K562 (cell line): ENCODE measurements around the gene FLVCR2. TPM values are rescaled to one million over a fixed set of nuclear protein-coding genes. Genes with fewer than 3 reads are reported as not detected.

ENCODE experiments used
- ATAC-seq: fragments of 200-7000 bp; cut with Tn5 transposase; 3 replicates; pipeline ENCODE4 v1.9.1; 2020; ENCODE audit warnings: moderate library complexity
- BruUV-seq: library from RNA; stranded (reverse); fragments of 400-500 nt; replicated peaks from 2 replicates; lab custom pipeline; 2021; lab: Mats Ljungman, UMichigan
- CTCF ChIA-PET: fragments of 300-600 bp; formaldehyde crosslinking; extraction: SDS; loops from one replicate; lab custom pipeline; 2021; ENCODE audit warnings: low intra/inter-chr PET ratio; lab: Yijun Ruan, JAX
- POLR2A ChIA-PET: fragments of 300-600, 350-650 bp; sonication (Branson Sonifier 250); formaldehyde crosslinking; extraction: SDS; loops from one replicate; lab custom pipeline; 2021; ENCODE audit warnings: antibody characterized with exemption, inconsistent platforms; lab: Yijun Ruan, JAX
- DNase-seq, 4 experiments: peaks; one replicate each; pipeline versions ENCODE4 v3.0.0 to v3.0.0-alpha.2; 2011 to 2018; ENCODE audit warnings: low spot score in 3 of 4, mixed read lengths in 3 of 4; ENCODE audit errors: extremely low read depth in 1 of 4
- FAIRE-seq: peaks from 2 replicates; lab custom pipeline; 2011; peaks lifted over from hg19 to GRCh38; lab: Jason Lieb, UNC
- H2AFZ ChIP-seq: 2 replicates; pipeline ENCODE4 v1.6.0; 2011; ENCODE audit warnings: low read depth, low read length, control low read depth, inconsistent platforms
- H3K27ac ChIP-seq: fragments of 200-600 bp; 3 replicates; pipeline ENCODE4 v1.8.0; 2011; ENCODE audit warnings: low read depth, mild to moderate bottlenecking, control low read depth, inconsistent platforms, low read length, moderate library complexity, mixed read lengths; ENCODE audit errors: extremely low read depth
- H3K27me3 ChIP-seq, 2 experiments: fragments of 300-600 bp in 1 of 2; 2 replicates in 1 of 2; 3 replicates in 1 of 2; pipeline versions ENCODE4 v1.6.0 to v1.8.0; 2011; ENCODE audit warnings: inconsistent platforms in 2 of 2, low read length in 2 of 2, mild to moderate bottlenecking in 1 of 2, mixed read lengths in 1 of 2, moderate library complexity in 1 of 2; ENCODE audit not compliant: control insufficient read depth in 2 of 2, insufficient read depth in 2 of 2
- H3K36me3 ChIP-seq: fragments of 300-600 bp; 3 replicates; pipeline ENCODE4 v1.8.0; 2011; ENCODE audit warnings: mild to moderate bottlenecking, low read length, inconsistent platforms; ENCODE audit not compliant: control insufficient read depth, insufficient read depth
- H3K4me1 ChIP-seq, 2 experiments: fragments of 200-600 bp in 1 of 2; replicated peaks in 1 of 2; 2 replicates in 1 of 2; 3 replicates in 1 of 2; pipeline versions ENCODE4 v1.5.1 to v1.8.0; 2011; ENCODE audit warnings: inconsistent platforms in 2 of 2, low read length in 2 of 2, mild to moderate bottlenecking in 1 of 2, mixed read lengths in 1 of 2, moderate library complexity in 1 of 2; ENCODE audit not compliant: control insufficient read depth in 2 of 2, insufficient read depth in 2 of 2
- H3K4me2 ChIP-seq: 2 replicates; pipeline ENCODE4 v1.6.1; 2011; ENCODE audit warnings: low read length, control low read depth, inconsistent platforms, mixed read lengths; ENCODE audit not compliant: insufficient read depth
- H3K4me3 ChIP-seq: fragments of 200-600 bp; sonication (generic), shearing (Covaris generic); 2 replicates; pipeline ENCODE4 v1.5.1; 2016; ENCODE audit warnings: control low read depth, inconsistent platforms
- H3K79me2 ChIP-seq: fragments of 200-600 bp; 3 replicates; pipeline ENCODE4 v1.8.0; 2011; ENCODE audit warnings: low read length, inconsistent platforms; ENCODE audit not compliant: control insufficient read depth, insufficient read depth
- H3K9ac ChIP-seq, 2 experiments: 2 replicates each; pipeline versions ENCODE4 v1.6.0 to v1.6.1; 2011; ENCODE audit warnings: low read depth in 2 of 2, low read length in 2 of 2, control low read depth in 1 of 2, inconsistent platforms in 1 of 2, mild to moderate bottlenecking in 1 of 2, mixed read lengths in 1 of 2; ENCODE audit not compliant: insufficient read depth in 1 of 2
- H3K9me1 ChIP-seq: one replicate; pipeline ENCODE4 v1.6.0; 2011; ENCODE audit warnings: inconsistent platforms, mild to moderate bottlenecking, low read length, moderate library complexity; ENCODE audit not compliant: control insufficient read depth, insufficient read depth
- H3K9me3 ChIP-seq: replicated peaks from 2 replicates; pipeline ENCODE4 v1.5.1; 2011; ENCODE audit warnings: low read depth, low read length, inconsistent platforms; ENCODE audit not compliant: control insufficient read depth, insufficient read depth
- H4K20me1 ChIP-seq: replicated peaks from 2 replicates; pipeline ENCODE4 v1.6.1; 2011; ENCODE audit warnings: low read length, inconsistent platforms, mixed read lengths; ENCODE audit not compliant: control insufficient read depth, insufficient read depth
- HNRNPL ChIP-seq: fragments of 200-400 bp; formaldehyde crosslinking; IDR thresholded peaks from 2 replicates; pipeline ENCODE4 v1.6.1; 2017; ENCODE audit warnings: low read depth, mild to moderate bottlenecking, low read length
- KAT7 ChIP-seq: sonication (generic); formaldehyde crosslinking; IDR thresholded peaks from 2 replicates; pipeline ENCODE4 v1.8.0; 2022; ENCODE audit warnings: missing genetic modification reagents, mild to moderate bottlenecking, borderline replicate concordance
- MCM5 ChIP-seq: fragments of 450-650 bp; IDR thresholded peaks from 2 replicates; pipeline ENCODE4 v1.6.1; 2016; ENCODE audit warnings: low read depth
- MYBL2 ChIP-seq, 2 experiments: fragments of 450-650 bp in 1 of 2; sonication (generic) in 1 of 2; formaldehyde crosslinking in 1 of 2; IDR thresholded peaks; 2 replicates each; pipeline versions ENCODE4 v1.6.1 to v1.8.1; 2017 to 2022; ENCODE audit warnings: borderline replicate concordance in 1 of 2, inconsistent platforms in 1 of 2, low read depth in 1 of 2, mild to moderate bottlenecking in 1 of 2, missing genetic modification reagents in 1 of 2, moderate library complexity in 1 of 2
- NRF1 ChIP-seq, 2 experiments: fragments of 450-650 bp; IDR thresholded peaks in 1 of 2; conservative IDR thresholded peaks in 1 of 2; 2 replicates each; pipeline ENCODE4 v1.6.1; 2014; ENCODE audit warnings: mild to moderate bottlenecking in 2 of 2
- PHF21A ChIP-seq: fragments of 450-650 bp; IDR thresholded peaks from 2 replicates; pipeline ENCODE4 v1.6.1; 2017; ENCODE audit warnings: low read depth, borderline replicate concordance
- PKNOX1 ChIP-seq: fragments of 450-650 bp; IDR thresholded peaks from 2 replicates; pipeline ENCODE4 v1.6.1; 2016
- SLC30A9 ChIP-seq: fragments of 250-450 bp; sonication (Bioruptor Pico); IDR thresholded peaks from 2 replicates; pipeline ENCODE4 v1.8.0; 2022; ENCODE audit warnings: mild to moderate bottlenecking, moderate library complexity
- TCF3 ChIP-seq: sonication (generic); formaldehyde crosslinking; IDR thresholded peaks from 2 replicates; pipeline ENCODE4 v1.4.0; 2020; ENCODE audit warnings: mild to moderate bottlenecking, missing genetic modification reagents
- TGIF2 ChIP-seq: sonication (generic); formaldehyde crosslinking; IDR thresholded peaks from 2 replicates; pipeline ENCODE4 v1.8.1; 2022; ENCODE audit warnings: mild to moderate bottlenecking, missing genetic modification reagents, moderate library complexity
- ZNF134 ChIP-seq: fragments of 250-450 bp; sonication (Bioruptor Pico); conservative IDR thresholded peaks from 2 replicates; pipeline ENCODE4 v1.4.0; 2020
- WGBS: fragments of 100-300 bp; shearing (Covaris generic); methylation state at CpG from one replicate; pipeline ENCODE4 v1.1.6; 2016; ENCODE audit warnings: low coverage, mixed read lengths; ENCODE audit not compliant: insufficient coverage; ENCODE audit errors: missing lambda C conversion rate; 5-methylcytosine and 5-hydroxymethylcytosine counted together
- in situ Hi-C: fragments of 300-500 bp; cut with MboI; formaldehyde crosslinking; loops from 4 replicates; pipeline ENCODE4 v1.15.0; 2018; ENCODE audit warnings: inconsistent platforms, mixed read lengths
- intact Hi-C: fragments of 100-400 bp; cut with micrococcal nuclease; formaldehyde crosslinking; loops from 2 replicates; pipeline ENCODE4 v1.14.2; 2022
- polyA plus RNA-seq, 8 experiments: library from polyadenylated mRNA; depleted of rRNA in 4 of 8; stranded (reverse) in 5 of 8; unstranded in 3 of 8; fragments of >200 nt; fragmentation: Nextera tagmentation in 2 of 8; fragmentation: Illumina TruSeq in 1 of 8; extraction: Ambion mirVana in 2 of 8; extraction: Trizol in 1 of 8; gene quantifications; 2 replicates each; pipeline versions ENCODE4 v1.2.1 to v1.2.3, GENCODE V29; 2011 to 2014; ENCODE audit warnings: inconsistent platforms in 1 of 8, missing spikeins in 1 of 8
- total RNA-seq, 7 experiments: library from RNA; depleted of rRNA in 6 of 7; stranded (reverse); fragments of >200 nt in 6 of 7; fragmentation: Illumina TruSeq in 2 of 7; extraction: Trizol in 2 of 7; gene quantifications; 2 replicates each; pipeline versions ENCODE4 v1.2.1 to v1.2.3, GENCODE V29; 2011 to 2021; ENCODE audit warnings: low replicate concordance in 1 of 7

Gene FLVCR2
- total and polyA plus RNA-seq, 9 of the 15 experiments (the other 6 are each of a cell fraction or from before 2014, with no cell fraction given), result 1.5 TPM; not detected in 8

- Histone ChIP-seq H3K27me3 (peaks cover 0 to 5% of the 10 kb centered on the region in 2 experiments; a peak in 2 of 5 replicates), H3K9ac (no peak overlapping the region), H3K79me2 (no peaks in the 10 kb centered on the region), H4K20me1 (no peaks in the 10 kb centered on the region), H3K9me1 (no peaks in the 10 kb centered on the region), H3K4me3 (no peak overlapping the region), H3K36me3 (peaks cover 20% of the 10 kb centered on the region; the same call in 2 of the 3 replicates), H3K4me1 (peaks cover 0 to 5% of the 10 kb centered on the region in 2 experiments; a peak in 2 of 5 replicates), H3K27ac (no peak overlapping the region), H3K9me3 (no peaks in the 10 kb centered on the region), H2AFZ (no peak overlapping the region), H3K4me2 (no peak overlapping the region)
- FAIRE-seq, result no peak
- no peak for ATAC-seq
- 39% methylated on average over 4 of the region's 6 CpGs for WGBS
- no peak for DNase-seq
- intact Hi-C loops (no loop called here), in situ Hi-C loops (no loop called here)
- ChIA-PET CTCF (no interaction called here), POLR2A (interaction anchor here (0.7 to 1.0 kb wide), 2 partner anchors 14 to 23 kb away, joined by 3 to 4 read pairs; partner anchors contain the start of genes ERG28 and TTLL5)
- BruUV-seq, result no TSS peak
- TF ChIP-seq KAT7 (no peak), SLC30A9 (CRISPR knock-in tag) (no peak), PKNOX1 (no peak), ZNF134 (no peak), PHF21A (no peak), MYBL2 (IDR thresholded peaks at IDR 0.05; ENCODE audit: low read depth) (no peak), MYBL2 (CRISPR knock-in tag; IDR thresholded peaks at IDR 0.05; ENCODE audit: borderline replicate concordance) (no peak), TGIF2 (CRISPR knock-in tag) (no peak), HNRNPL (no peak), NRF1 (conservative IDR thresholded peaks at IDR 0.05 in 1 of 2, IDR thresholded peaks at IDR 0.05 in 1 of 2) (no peak), TCF3 (CRISPR knock-in tag) (no peak), MCM5 (no peak)
Observed at GRCh38 chr14:75646762-75647161, 68.3 kb downstream of the FLVCR2 start.
